CD4-positive, alpha-beta T cell treated with Interleukin-12 subunit alpha and Interleukin-12 subunit beta, for 1 hour (primary cell): ENCODE data around the gene EXTL1.

Source experiments
- DNase-seq: peaks from one replicate; pipeline ENCODE4 v3.0.0-alpha.2; 2020

Gene EXTL1

DNA sequence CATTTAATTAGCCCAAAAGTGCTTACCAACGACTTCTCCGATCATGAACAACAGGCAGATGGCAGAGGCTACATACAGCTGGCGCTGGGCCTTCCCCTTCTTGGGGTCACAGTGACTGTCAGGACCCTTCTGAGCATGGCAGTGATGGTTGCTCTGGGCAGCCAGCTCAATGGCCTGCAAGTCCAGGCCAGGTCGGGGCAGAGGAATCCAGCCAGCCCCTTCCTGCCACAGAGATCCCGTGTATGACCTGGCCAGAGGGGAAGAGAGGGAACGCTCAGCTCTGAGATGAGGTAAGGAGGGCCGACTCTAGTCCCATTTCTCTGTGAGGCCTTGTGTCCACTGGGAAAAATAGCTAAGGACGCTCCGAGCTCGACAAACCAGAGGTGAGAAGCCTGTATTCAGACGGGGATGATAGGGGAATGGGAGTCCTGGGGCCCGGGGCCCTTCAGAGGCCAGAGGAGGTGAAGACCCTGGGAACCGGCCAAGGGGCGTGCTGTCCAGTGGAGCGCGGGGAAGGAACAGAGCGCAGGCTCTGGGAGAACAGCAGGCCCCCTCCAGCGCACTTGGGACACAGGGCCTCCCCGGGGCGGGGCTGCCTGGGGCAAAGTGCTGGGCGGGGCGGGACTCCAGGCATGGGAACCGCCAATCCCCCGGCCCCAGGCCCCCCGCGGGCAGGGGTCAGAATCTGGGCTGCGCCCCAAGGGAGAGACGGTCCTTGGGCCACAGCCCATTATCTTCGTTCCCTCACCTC lies 23.6 kb downstream of the EXTL1 start:
- no peak for DNase-seq

DNA sequence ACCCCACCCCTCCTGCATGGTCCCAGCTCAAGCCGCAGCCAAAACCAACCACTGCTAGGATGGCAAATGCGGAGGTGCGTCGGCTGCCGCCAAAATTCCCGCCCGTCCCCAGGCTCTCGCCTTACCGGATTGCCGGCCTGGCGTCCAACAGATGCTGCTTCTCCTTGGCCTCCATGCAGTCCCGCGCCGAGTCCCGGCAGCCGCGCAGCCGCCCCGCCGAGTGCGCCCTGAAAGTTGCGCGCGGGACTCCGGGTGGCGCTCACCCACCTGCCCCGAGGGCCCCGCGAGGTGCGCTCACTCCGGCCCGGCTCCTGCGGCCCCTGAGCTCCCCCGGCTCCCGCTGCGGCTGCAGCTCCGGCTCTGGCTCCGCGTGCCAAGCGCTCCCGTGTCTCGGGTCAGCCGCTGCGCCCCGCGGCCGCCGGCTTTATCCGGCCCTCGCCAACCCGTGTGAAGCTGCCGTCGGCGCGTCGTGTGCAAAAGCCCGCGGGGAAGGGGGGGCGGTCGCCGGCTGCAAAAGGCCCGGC lies 24.2 kb downstream of the EXTL1 start, which contains the start of gene SLC30A2:
SLC30A2 (minus strand) TSS at position 397 of the 524 bp plus-strand sequence; CDS start at position 175, 222 bp downstream.
- DNase-seq = no peak

DNA sequence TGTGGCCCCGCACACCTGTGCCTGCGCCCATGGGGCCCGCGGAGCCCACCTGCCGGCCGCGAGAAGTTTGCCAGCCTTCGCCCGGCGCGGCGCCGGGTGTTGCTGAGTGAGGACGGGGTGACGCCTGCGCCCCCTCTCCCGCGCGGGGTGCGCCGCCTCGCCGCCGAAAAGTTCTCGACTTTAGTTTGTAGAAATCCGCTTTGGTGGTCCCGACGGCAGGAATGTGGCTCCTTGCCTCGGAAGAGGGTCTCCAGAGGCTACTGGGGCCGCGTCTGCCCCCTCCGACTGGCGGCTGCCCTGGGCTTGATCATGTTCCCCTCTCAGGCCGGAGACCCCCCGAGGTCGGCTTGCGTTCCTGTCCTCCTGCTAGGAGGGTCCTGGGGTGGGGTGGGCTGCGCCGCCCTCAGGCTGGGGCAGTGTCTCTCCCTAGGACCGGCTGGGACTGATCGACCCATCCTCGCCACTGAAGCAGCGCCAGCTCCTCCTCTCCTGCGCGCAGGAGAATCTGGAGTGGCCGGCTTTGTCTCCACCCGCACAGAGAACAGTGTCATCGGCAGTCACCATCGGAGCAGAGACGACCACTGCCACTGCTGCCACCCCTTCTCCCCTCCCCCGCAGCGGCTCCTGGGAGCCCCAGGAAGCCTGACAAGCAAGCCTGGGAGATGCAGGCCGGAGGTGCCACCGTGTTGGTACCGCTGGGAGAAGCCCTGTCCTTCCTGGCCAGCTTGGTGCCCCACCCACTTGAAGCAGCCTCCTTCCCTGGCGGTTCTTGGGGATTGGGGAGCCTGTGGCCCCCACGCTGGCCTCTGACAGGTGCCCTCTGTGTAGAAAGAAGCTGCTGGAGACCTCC lies 24.9 kb downstream of the EXTL1 start:
- no peak for DNase-seq

DNA sequence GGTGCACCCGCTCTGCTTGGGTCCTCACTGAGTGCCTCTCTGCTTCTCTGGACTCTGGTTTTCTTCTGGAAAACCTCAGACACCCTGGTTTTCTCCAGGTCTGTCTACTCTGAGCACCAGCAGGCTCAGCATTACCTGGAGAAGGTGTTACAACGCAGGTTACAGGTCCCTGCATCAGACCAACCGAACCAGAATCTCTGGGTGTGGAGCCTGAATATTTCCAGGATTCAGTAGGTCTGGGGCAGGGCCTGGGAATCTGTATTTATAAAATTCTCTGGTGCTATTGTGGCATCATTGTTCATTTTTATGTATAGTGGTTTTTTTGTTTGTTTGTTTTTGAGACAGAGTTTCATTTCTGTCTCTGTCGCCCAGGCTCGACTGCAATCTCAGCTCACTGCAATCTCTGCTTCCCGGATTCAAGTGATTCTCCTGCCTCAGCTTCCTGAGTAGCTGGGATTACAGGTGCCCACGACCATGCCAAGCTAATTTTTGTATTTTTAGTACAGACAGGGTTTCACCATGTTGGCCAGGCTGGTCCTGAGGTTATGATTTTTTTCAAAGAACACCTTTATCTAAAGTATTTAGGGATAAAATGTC lies 25.8 kb downstream of the EXTL1 start:
- no peak for DNase-seq

DNA sequence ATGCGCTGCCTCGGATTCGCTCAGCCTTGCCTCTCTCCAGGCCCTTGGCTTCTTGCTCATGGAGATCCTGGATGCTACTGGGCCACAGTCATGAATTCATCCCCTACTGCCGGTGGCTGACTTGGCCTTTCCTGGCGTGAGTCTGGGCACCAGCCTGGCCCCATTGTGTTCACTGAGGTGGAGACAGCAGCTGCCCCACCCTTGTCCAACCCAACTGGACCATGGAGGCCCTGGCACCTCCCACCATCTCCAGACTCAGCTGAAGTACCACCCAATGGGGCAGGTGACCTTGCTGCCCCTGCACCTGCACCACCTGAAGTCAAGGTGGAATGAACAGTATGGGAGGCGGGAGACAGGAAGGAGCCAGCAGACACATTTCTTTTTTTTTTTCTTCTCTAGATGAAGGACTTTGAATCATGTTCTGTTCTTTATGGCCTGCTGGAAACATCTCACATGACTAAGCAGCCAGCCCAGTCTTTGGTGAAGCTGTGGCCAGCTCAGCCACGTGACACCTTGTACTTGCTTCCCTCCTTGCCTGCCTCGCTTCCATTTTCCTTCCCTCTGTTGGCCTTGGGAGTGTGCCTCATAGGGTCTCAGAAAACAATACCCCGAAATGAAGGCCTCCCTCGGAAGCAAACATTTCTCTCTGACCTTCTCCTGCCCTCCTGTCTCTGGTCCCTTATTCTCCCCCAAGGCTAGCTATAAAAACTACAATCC lies 28.1 kb downstream of the EXTL1 start:
- no peak for DNase-seq

DNA sequence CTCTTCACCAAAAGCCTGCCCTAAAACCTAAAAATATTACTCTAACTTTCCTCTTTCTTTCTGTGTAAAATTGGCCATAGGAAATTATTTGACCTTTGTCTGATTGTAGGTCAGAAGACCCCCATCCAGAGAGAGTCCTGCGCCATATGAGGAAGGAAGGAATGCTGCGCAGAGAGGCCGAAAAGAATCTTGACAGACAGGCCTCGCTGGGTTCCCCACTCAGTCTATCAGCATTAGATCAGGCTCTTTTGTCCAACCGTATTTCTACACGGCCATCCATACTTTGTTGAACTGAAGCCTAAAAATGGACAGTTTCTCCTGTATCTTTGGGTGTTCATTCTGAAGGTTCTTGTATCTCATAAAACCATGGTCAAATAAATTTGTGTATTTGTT lies 28.7 kb downstream of the EXTL1 start:
- DNase-seq = no peak

DNA sequence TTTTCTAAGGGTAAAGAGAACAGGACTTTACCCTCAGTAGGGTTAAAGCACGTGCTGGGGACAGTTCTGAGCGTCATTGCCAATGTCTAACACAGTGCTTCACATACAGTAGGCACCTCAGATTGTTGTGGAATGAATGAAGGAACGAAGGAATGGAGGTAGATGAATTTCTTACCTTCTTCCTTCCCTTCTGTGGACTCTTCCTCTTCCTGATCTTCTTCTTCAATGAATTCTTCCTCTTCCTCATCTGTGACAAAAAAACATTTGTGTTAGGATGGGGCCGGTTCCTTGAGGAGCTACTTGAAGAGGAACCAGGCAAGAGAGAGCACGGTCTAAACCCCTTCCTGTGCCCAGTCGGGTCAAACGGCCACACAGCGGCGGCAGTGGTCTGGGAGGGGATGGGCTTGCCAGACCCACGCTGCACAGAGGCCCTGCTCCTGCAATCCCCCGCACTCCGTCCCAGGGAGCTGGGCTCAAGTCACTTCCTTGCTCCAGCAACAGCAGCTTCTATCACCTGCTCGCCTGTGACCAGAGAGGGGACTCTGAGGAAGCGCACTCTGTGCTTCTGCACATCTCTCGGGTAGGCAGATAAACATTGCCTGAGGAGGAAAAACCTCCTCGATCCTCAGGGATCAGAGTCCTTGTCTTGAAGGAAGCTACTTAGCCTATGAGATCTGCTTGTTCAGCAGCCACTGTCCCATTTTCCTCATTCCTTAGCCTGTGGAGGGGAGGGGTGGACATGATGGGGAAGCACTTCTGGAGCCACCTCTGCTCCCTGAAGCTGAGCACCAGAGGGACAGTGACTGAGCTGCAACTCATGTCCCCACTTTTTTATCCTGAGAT lies 32.4 kb downstream of the EXTL1 start:
- DNase-seq = no peak

DNA sequence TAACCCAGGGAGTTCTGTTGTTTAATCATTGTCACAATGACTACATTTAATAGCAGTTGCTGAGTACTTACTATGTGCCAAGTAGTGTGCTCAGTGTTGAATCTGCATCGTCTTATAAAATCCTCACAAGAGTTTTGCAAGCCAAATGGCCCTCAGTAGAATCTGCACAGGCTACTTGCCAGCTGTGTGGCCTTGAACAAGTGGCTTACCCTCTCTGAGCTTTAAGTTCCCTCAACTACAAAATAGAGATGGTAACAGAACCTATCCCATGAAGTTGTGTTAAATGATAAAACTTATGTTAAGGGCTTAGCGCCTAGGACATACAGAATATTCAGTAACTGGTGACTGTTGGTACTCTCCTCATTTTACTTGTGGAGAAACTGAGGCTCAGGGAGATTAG lies 33.5 kb downstream of the EXTL1 start:
- no peak for DNase-seq

DNA sequence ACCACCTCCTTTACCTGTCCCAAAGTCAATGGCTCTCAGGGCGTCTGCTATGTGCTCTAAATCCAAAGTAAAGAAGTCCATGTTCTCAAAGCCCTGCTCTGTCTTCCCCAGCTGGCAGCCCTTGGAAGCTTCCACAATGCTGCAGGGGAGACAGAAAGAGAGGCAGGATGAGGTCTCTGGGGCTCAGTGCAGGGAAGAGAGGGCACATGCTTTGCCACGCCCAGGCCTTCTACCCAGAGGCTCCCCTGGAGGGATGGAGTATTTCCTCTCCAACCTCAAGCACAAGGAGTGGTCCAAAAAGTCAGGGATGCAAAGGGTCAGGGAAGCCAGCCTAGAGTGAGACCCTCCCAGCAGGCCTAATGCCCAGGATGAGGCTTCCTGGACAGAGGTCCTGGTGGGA lies 35.6 kb downstream of the EXTL1 start:
- no peak for DNase-seq

DNA sequence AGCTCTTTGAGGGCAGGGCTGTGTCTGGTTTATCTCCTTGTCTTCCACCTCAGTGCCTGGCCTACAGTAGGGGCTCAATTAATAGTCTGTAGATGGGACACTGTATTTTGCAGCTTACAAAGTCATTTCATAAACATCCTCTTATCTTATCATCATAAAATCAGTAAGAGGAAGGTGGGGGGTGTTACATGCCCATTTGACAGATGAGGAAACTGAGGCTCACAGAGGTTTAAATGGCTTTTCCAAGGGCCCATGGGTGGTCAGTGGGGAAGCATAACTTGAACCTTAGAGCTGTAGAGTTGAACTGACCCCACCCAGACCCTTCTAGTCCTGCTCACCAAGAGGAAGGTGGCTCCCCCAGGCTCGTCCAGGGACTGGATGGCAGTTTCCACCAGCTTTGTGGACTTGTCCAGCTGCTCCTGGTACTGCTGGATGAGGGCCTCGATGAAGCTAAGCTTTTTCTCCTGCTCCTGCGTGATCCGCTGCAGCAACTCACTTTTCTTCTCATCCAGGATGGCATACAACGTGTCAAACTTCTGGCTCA lies 36.5 kb downstream of the EXTL1 start:
- DNase-seq = no peak

DNA sequence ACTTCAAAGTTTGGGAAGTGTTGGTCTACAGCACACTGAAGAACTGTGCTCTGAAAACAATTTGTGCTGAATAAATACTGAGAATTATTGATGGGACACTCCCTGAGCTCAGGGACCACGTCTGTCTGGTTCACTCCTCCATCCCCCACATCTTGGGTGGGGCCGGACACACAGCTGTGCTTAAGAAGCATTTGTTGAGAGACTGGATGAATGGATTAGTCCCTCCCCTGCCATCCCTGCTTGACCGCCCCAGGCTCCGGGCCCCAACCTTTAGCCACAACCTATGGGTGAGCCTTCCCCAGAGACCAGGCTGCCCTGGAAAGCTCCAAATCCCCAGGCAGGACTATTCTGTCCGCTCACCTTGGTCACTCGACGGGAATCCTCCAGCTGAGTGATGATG lies 38.3 kb downstream of the EXTL1 start:
- DNase-seq = no peak

DNA sequence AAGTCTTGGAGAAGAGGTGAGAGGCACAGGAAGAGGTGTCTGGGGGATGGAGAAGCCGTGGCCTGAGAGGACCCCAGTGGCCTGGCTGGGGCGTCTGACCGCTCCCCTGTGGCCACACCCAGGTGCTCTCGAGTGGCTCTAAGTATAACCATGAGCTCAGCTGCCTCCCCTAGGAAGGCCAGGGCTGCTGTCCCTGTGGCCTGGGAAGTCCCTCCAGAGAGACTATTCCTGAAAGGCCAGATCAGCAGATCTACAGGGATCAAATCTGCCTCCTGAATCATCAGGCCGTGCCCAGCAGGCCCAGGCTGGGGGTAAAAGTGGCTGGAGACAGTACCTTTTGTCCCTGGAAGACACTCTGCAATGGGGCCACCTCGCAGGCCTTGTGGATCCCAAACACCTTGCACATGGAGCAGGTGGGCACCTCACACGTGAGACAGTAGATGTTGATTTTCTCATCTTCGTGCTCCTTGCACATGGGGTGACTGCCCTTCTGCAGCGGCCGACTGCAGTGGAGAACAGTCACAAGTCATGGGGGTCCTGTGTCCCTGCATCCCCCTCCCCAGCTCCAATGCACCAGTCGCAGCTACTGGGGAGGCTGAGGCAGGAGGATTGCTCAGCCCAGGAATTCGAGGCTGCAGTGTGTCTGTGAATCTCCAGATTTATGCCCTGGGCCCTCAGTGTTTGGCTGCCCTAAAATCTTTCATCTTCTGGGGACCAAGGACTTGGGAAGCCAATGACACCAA lies 39.4 kb downstream of the EXTL1 start:
- no peak for DNase-seq

DNA sequence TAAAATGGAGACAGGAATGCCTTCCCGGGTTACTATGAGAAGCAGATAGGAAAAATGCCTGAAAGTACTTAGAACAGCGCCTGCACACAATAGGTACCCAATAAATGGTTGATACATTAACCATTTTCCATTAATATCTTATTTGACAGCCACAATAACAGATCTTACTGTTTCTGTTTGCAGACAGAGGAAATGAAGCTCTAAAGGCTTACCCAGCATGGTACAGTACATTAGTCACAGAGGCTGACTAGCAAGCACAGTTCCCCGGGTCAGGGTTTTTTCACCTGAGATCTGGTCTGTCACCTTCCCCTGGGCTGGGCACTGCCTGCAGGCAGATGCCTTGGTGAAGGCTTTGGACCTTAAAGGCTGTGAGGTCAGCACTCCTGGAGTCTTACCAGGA lies 43.0 kb downstream of the EXTL1 start:
- DNase-seq = no peak

DNA sequence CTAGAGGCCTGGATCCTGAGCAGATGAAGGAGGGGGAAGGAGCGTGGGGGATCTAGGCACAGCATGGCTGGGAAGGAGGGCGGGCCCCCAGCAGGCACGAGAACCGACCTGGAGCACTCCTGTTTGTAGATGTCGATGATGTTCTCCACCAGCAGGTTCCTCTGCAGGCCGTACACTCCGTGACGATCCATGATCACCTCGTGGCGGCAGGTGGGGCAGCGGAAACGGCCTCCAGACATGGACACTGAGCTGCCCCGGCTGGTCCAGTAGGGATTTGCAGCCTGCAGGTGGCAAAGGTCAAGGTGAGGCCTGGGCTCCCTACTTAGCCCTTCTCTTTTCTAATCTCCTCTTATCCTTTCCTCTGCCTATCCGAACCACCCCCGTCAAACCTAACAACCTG lies 44.6 kb downstream of the EXTL1 start:
- DNase-seq = no peak

DNA sequence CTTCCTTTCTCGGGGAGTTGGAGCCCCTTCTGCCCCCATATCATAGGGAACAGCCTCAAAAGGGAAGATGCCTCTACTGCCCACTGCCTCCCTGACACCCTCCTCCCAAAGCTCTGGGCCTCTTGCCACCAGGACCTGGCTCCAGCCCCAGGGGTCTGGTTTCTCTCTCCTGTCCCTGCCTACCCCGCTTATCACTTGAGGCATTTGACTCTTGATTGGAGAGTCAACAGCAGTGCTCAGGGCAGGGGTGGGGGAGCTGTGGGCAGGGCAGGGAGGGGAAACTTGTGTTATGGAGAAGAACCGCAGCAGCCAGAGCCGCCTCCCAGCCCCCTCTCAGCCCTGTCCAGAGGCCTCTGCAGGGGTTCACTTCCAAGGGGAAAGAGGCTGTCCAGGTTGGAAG lies 45.3 kb downstream of the EXTL1 start:
- no peak for DNase-seq

DNA sequence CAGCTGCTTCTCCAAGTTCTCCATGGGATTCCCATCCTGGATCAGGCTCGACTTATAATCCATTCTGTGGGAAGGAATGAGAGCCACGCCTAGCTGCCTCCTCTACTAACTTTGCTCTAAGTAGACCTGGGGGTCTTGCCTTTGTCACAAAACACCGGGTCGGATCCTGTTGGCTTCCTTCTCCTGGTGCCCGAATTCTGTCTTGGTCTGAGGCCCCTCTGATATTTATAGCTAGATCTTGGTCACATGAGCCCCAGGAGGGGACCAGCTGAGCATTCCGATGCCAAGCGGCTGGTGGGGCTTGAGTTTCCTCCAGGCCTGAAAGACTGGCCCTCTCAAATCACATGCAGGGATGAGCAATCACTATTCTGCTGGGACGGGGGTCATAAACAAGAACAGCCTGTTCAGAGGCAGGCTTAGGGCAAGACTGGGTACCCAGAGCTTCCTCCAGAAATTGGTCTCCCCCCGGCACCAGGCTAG lies 45.9 kb downstream of the EXTL1 start, which contains the start of gene TRIM63:
TRIM63 (minus strand) TSS at position 199 of the 480 bp plus-strand sequence; CDS start at position 63, 136 bp downstream.
- no peak for DNase-seq

DNA sequence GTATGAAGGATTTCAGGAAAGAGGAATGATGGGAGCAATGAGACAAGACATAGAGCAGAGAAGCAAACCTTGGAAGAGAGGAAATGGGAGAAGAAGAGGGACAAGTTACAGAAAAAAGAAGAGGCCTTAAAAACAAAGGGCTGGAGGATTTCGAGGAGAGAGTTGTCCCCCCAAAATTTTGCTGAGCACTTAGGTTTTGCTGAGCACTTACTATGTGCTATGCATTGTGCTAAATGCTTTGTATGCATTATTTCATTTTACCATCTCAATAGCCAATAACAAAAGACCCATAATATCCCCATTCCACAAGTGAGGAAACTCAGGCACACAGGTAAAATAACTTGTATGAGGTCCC lies 48.3 kb downstream of the EXTL1 start:
- DNase-seq = no peak

DNA sequence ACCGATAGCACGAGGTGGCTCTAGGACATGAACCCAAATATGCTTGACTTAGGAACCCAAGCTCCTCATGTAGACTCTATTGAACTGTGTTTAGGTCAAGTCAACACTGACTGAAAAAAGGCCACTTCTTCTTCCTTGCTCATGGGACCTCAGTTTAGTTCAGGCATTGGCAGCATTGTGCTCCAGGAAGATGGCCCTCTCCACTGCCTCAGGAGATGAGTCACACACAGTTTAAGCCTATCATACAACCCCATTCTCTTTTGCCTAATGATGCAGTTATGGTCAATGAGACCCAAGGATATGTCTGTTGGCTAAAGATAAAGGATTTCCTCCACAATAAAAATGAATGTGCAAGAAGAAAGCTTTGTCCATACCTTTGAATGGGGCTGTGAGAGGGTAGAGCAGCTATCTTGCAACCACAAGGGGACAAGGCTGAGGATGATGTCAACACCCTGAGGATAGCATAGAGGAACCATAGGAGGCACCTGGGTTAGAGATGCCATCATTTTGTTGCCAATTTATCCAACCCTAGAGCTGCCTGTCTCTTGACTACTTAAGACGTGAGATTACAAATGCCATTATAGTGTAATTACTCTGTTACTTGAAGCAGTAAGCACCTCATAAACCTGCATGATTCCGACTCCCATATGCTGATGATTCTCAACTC lies 48.9 kb downstream of the EXTL1 start:
- no peak for DNase-seq

DNA sequence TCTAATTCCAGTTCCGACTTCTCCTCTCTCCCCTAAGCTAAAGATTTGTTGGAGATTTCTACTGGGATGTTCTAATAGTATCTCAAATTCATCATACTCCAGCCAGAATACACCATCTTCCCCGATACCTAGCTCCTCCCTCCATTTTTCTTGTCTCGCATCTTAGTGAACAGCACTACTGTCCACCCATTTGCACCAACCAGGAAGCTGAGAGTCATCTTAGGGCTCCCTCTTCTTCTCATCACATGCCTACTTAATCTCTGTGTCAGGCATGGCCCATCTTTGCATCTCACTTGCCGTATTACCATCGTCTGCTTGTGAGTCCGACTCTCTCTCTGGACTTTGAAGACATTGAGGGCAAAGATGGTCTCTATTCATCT lies 49.4 kb downstream of the EXTL1 start:
- DNase-seq = no peak

DNA sequence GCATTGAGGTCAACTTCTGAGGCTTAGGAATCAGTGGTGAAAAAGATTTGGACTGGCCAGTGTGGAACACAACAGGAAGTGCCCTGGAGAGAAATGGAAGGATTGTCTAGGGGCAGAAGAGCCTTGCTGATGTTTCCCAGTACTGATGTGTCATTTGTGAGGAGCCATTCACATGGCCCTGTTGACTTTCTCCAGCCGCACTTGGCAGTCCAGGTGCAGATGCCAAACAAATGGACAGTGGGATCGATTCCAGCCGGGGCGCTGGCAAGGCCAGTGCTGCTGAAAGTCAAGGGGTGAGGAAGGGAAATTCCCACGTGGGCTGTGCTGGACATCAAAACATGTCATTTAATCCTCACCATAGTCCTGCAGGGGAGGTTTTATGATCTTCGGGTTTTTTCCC lies 50.7 kb downstream of the EXTL1 start:
- DNase-seq = no peak
